ENCODE measurements around the gene TLX1. TPM values are rescaled to one million over a fixed set of nuclear protein-coding genes. Genes with fewer than 3 reads are reported as not detected.

The TLX1 gene
- total RNA-seq (2022; extraction: Qiagen RNA extraction): not detected in 5 replicates

DNA sequence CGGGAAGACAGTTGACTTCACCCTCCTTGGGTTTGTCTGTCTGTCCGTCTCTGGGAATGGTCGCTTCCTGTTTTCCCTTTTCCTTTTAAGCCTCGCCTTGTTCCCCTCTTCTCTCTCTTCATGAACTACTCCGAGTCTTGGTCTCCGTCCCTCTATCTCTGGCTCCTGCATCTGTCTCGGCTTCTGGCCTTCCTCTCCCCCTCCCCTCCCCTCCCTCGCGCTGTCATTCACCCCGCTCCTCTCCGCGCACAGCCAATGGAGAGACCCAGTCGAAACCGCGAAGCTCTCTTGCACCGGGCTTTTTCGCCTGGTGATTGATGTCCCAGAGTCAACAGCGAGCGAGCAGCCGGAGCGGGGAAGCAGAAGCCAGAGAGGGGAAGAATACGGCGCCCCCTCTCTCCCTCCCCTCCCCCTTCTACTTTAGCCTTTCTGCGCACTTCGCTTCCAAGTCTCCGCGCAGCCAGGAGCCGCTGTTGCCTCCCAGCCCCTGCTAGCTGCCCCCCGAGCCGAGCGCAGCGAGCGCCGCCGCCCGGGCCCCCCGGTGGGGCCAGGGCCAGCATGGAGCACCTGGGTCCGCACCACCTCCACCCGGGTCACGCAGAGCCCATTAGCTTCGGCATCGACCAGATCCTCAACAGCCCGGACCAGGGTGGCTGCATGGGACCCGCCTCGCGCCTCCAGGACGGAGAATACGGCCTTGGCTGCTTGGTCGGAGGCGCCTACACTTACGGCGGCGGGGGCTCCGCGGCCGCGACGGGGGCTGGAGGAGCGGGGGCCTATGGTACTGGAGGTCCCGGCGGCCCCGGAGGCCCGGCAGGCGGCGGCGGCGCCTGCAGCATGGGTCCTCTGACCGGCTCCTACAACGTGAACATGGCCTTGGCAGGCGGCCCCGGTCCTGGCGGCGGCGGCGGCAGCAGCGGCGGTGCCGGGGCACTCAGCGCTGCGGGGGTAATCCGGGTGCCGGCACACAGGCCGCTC lies at the start of gene TLX1:
Gene TLX1, plus strand, starts transcription at position 317 of the 978 bp plus-strand sequence. Its CDS starts 242 bp downstream, at position 559.

Other genes starting within 250 kb of the TLX1 start
- gene SLF2, start 218.3 kb upstream of the TLX1 start, total RNA-seq (2022; extraction: Qiagen RNA extraction): 6.7 to 10.3 TPM (median 9.0 TPM) in 5 replicates
- gene SEMA4G, start 161.8 kb upstream of the TLX1 start, total RNA-seq (2022; extraction: Qiagen RNA extraction): 6.6 to 9.3 TPM (median 8.9 TPM) in 5 replicates
- 77.7 to 97.6 TPM (median 95.4 TPM) in 5 replicates for gene MRPL43, start 143.8 kb upstream of the TLX1 start, total RNA-seq (2022; extraction: Qiagen RNA extraction)
- gene TWNK, start 143.8 kb upstream of the TLX1 start, total RNA-seq (2022; extraction: Qiagen RNA extraction): 34.5 to 42.7 TPM (median 39.3 TPM) in 5 replicates
- gene LZTS2, start 131.5 kb upstream of the TLX1 start, total RNA-seq (2022; extraction: Qiagen RNA extraction): 28.2 to 47.4 TPM (median 43.5 TPM) in 5 replicates
- gene PDZD7, start 100.2 kb upstream of the TLX1 start, total RNA-seq (2022; extraction: Qiagen RNA extraction): 0.53 to 1.2 TPM (median 0.76 TPM) in 5 replicates
- 43.3 to 49.9 TPM (median 45.2 TPM) in 5 replicates for gene SFXN3, start 100.1 kb upstream of the TLX1 start, total RNA-seq (2022; extraction: Qiagen RNA extraction)
- 2.0 to 3.0 TPM (median 2.8 TPM) in 5 replicates for gene KAZALD1, start 69.3 kb upstream of the TLX1 start, total RNA-seq (2022; extraction: Qiagen RNA extraction)
- not detected in 5 replicates for gene LBX1, start 98.2 kb downstream of the TLX1 start, total RNA-seq (2022; extraction: Qiagen RNA extraction)
- 7.6 to 13.2 TPM (median 8.4 TPM) in 5 replicates for gene BTRC, start 222.9 kb downstream of the TLX1 start, total RNA-seq (2022; extraction: Qiagen RNA extraction)

Data from A549 treated with Mapracorat at 1 μM for 4 hours (cell line).